ENCODE data around the gene MSL2.

- TF ChIP-seq EP300 (IDR thresholded peaks at IDR 0.05) (no peak), CTCF (IDR thresholded peaks at IDR 0.05) (no peak)
Measured at GRCh38 chr3:136110481-136110880, 85.7 kb downstream of the MSL2 start.

Data from suprapubic skin (tissue), 3 donors.